ENCODE data around the gene F2RL2.

DNA sequence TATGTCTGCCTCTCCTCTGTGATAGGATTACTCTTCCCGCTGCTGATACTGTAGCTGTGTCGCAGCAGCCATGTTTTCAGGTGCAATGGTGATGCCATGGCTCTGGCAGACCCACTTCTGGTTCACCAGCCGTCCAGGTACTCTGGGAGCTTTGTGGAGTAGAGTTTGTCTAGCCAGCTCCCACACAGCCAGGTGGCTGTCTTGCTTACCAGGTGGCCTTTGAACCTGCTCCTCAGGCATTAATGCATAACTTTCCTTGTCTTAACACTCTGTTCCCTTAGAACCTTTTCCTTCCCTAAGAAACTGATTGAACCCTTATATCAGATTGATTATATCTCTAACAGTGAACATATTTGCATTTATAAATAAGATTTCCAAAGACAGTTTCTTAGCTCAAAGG lies 42.2 kb downstream of the F2RL2 start:
- TF ChIP-seq POLR2AphosphoS5 (IDR thresholded peaks at IDR 0.05; ENCODE audit: low read depth, low read length) (no peak), TAF1 (IDR thresholded peaks at IDR 0.05; ENCODE audit: borderline replicate concordance, insufficient read depth, low read length) (no peak), SIN3A (IDR thresholded peaks at IDR 0.05; ENCODE audit: borderline replicate concordance, insufficient read depth, low read length) (no peak), FOXP2 (optimal IDR thresholded peaks at IDR 0.05; ENCODE audit: borderline replicate concordance, extremely low read depth, extremely low read length, insufficient read depth) (no peak)
- TF ChIP-seq, protein P1, sequence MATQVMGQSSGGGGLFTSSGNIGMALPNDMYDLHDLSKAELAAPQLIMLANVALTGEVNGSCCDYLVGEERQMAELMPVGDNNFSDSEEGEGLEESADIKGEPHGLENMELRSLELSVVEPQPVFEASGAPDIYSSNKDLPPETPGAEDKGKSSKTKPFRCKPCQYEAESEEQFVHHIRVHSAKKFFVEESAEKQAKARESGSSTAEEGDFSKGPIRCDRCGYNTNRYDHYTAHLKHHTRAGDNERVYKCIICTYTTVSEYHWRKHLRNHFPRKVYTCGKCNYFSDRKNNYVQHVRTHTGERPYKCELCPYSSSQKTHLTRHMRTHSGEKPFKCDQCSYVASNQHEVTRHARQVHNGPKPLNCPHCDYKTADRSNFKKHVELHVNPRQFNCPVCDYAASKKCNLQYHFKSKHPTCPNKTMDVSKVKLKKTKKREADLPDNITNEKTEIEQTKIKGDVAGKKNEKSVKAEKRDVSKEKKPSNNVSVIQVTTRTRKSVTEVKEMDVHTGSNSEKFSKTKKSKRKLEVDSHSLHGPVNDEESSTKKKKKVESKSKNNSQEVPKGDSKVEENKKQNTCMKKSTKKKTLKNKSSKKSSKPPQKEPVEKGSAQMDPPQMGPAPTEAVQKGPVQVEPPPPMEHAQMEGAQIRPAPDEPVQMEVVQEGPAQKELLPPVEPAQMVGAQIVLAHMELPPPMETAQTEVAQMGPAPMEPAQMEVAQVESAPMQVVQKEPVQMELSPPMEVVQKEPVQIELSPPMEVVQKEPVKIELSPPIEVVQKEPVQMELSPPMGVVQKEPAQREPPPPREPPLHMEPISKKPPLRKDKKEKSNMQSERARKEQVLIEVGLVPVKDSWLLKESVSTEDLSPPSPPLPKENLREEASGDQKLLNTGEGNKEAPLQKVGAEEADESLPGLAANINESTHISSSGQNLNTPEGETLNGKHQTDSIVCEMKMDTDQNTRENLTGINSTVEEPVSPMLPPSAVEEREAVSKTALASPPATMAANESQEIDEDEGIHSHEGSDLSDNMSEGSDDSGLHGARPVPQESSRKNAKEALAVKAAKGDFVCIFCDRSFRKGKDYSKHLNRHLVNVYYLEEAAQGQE (IDR thresholded peaks at IDR 0.05; ENCODE audit: insufficient read depth in 1 of 2, low read depth in 2 of 2, low read length in 2 of 2) = no peak

Measured in PFSK-1 (cell line).